ENCODE results near the gene ERP44. TPM values are rescaled to one million over a fixed set of nuclear protein-coding genes. Genes with fewer than 3 reads are reported as not detected.
A peak's percentile ranks its signal among the peaks of the same experiment; 100 is the strongest.

Gene ERP44
- total RNA-seq, 2 experiments from 2014 or later, result 9.1 to 9.5 TPM

DNA sequence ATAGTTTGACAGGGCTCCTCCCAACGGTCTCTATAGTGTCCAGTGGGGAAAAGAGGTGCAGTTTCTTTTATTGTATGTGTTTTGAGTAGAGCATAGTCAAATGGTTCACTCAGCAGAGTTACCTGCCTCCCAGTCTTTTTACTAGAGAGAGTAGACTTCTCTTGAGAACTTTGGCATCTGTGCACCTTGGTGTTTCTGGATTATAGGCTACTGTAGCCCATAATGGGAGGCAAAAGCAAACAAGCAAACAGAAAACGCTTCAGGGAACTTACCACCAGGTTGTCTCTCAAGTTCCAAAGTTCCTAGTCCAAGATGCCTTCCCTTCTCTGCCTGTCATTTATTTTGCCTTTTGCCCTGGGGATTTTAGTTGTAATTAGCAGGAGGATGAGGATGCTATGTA, 26.4 kb upstream of the ERP44 start:
- no peaks in the 10 kb centered on the region for H3K9me3 Mint-ChIP-seq
- intact Hi-C loops (cut with micrococcal nuclease), result no loop called here
- H3K4me3 Mint-ChIP-seq, result no peak overlapping the region
- no peak overlapping the region for H3K27ac Mint-ChIP-seq
- H3K4me1 Mint-ChIP-seq (ENCODE audit: low read depth), result peaks cover 11% of the 10 kb centered on the region
- CTCF ChIA-PET, result no interaction called here
- H3K27me3 Mint-ChIP-seq (ENCODE audit: low read depth), result no peaks in the 10 kb centered on the region
- DNase-seq, result no peak
- H3K36me3 Mint-ChIP-seq (ENCODE audit: low read depth), result peaks cover 17% of the 10 kb centered on the region

DNA sequence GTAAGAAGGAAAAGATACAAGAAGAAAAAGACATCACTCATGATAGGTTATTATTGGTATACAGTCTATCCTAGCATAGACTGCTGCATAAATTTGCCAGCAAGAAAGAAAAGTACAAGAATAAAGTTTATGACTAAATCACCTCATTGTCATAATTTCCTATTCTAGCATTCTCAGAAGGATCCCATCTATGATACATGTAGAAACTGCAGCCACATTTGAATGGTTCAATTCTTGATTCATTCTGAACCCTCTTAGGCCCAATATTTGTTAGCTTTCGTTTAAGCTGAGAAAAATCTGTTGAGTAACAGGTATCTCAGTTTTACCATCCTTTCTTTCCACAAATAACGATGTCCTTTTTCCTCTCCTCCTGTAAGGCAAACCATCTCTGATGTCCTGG, 21.5 kb upstream of the ERP44 start:
- Mint-ChIP-seq H3K4me1 (ENCODE audit: low read depth) (peaks cover 16% of the 10 kb centered on the region), H3K27me3 (ENCODE audit: low read depth) (no peaks in the 10 kb centered on the region), H3K9me3 (peaks cover 3% of the 10 kb centered on the region), H3K36me3 (ENCODE audit: low read depth) (peaks cover 11% of the 10 kb centered on the region), H3K27ac (no peak overlapping the region), H3K4me3 (no peak overlapping the region)
- no peak for DNase-seq
- CTCF ChIA-PET, result interaction anchor here (0.6 kb wide), 1 partner anchor 939 kb away, joined by 3 read pairs; no protein-coding TSS in a partner anchor
- intact Hi-C loops (cut with micrococcal nuclease), result loop anchor here (1.0 kb wide), 1 partner anchor 37 kb away; no protein-coding TSS in a partner anchor

DNA sequence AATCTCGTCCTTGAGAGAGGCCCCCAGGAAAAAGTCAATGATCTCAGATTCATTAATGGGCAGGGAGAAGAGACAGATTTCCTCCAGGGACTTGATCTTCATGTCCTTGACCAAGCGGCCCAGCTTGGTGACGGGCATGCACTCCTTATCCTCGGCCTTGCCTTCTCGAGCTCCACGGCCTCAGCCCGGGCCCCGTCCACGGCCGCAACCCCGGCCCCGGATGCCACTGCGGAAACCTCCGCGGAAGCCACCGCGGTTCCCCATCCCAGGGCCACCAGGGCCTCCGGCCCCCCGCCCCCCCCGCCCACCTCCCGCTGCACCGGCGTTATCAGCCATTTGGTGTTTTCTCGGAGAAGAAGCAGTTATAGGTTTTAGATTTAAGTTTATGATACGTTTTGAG, 18.5 kb upstream of the ERP44 start:
- intact Hi-C loops (cut with micrococcal nuclease), result no loop called here
- Mint-ChIP-seq H3K4me3 (no peak overlapping the region), H3K9me3 (peaks cover 4% of the 10 kb centered on the region), H3K27ac (no peak overlapping the region), H3K4me1 (ENCODE audit: low read depth) (peaks cover 20% of the 10 kb centered on the region), H3K27me3 (ENCODE audit: low read depth) (no peaks in the 10 kb centered on the region), H3K36me3 (ENCODE audit: low read depth) (peaks cover 12% of the 10 kb centered on the region)
- CTCF ChIA-PET, result no interaction called here
- DNase-seq, result no peak

DNA sequence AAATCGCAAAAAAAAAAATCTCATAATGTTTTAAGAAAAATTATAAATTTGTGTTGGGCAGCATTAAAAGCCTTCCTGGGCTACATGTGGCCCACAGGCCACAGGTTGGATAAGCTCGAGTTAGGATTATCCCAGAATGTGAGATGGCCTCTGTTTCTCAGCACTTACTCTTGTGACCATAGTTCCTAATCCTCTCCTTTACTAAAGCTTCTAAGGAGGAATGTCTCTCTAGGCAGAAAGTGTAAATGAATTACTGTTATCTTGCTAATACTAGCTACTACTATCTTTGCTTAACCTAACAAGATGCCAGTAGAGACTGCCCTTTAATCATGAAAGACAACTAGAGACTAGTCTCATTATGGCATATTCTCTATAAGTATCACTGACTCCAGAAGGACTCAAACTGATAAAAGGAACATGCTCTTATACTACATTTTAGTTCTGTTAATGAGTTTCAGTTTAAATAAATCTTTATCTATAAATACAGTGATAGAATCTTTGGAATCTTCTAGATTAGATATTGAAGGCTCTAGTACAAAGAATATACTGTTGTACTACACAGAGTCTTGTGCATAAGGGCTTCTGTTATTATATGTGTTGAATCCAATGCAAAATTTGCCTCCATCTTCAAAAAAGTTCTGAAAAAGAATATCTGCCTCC, 14.0 kb upstream of the ERP44 start:
- CTCF ChIA-PET, result interaction anchor here (0.7 to 1.4 kb wide), 2 partner anchors 83 to 85 kb away, joined by 3 to 4 read pairs; no protein-coding TSS in a partner anchor
- intact Hi-C loops (cut with micrococcal nuclease), result no loop called here

DNA sequence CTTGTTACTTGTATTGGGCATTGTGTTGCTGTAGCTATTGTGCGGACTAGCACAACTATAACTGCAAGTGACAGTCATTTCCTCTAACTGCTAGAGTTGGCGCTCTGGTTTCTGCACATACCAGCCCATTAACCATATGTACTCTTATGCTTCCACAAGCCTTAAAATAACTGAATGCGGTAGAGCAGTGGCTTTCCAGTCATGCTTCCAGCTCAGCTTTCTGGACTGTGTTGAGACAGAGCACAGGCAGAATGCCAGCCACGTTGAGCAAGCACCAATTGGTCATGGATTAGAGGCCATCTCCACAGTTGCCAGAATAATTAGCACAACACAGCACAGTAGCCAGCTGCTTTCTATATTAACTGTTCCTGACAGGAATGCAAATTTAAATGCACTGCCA, 12.4 kb upstream of the ERP44 start:
- intact Hi-C loops (cut with micrococcal nuclease), result no loop called here
- H3K4me3 Mint-ChIP-seq, result no peak overlapping the region
- CTCF ChIA-PET, result no interaction called here
- peaks cover 7% of the 10 kb centered on the region for H3K36me3 Mint-ChIP-seq (ENCODE audit: low read depth)
- H3K9me3 Mint-ChIP-seq, result peaks cover 4% of the 10 kb centered on the region
- H3K4me1 Mint-ChIP-seq (ENCODE audit: low read depth), result peaks cover 4% of the 10 kb centered on the region
- H3K27me3 Mint-ChIP-seq (ENCODE audit: low read depth), result no peaks in the 10 kb centered on the region
- no peak overlapping the region for H3K27ac Mint-ChIP-seq
- DNase-seq, result no peak

More for the DNA sequence above, 14.0 kb upstream of the ERP44 start:
- Mint-ChIP-seq H3K27ac (no peak overlapping the region), H3K36me3 (ENCODE audit: low read depth) (peaks cover 7% of the 10 kb centered on the region), H3K27me3 (ENCODE audit: low read depth) (no peaks in the 10 kb centered on the region), H3K4me3 (no peak overlapping the region), H3K4me1 (ENCODE audit: low read depth) (peaks cover 4% of the 10 kb centered on the region), H3K9me3 (peaks cover 4% of the 10 kb centered on the region)
- no peak for DNase-seq

DNA sequence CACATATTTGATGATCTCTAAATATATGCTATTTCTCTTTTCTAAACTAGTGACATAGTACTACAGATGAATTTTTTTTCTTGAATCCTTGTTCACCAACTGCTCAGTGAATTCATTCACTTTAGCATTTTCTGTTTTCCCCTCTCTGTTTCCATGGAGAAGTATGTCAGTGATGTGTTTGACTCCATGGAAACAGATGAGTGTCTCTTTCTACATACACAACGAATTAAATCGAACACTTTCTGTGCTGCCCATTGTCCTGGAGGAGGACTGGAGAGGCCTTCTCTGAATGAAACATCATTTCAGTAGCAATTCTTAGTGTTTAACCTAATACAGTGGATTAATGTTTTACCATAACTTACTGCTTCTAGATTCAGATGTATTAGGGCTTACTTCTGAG, 9.8 kb upstream of the ERP44 start:
- no peak for DNase-seq
- Mint-ChIP-seq H3K4me3 (no peak overlapping the region), H3K36me3 (ENCODE audit: low read depth) (peaks cover 6% of the 10 kb centered on the region), H3K9me3 (no peaks in the 10 kb centered on the region), H3K4me1 (ENCODE audit: low read depth) (peaks cover 10% of the 10 kb centered on the region), H3K27me3 (ENCODE audit: low read depth) (no peaks in the 10 kb centered on the region), H3K27ac (no peak overlapping the region)
- CTCF ChIA-PET, result no interaction called here
- intact Hi-C loops (cut with micrococcal nuclease), result no loop called here

DNA sequence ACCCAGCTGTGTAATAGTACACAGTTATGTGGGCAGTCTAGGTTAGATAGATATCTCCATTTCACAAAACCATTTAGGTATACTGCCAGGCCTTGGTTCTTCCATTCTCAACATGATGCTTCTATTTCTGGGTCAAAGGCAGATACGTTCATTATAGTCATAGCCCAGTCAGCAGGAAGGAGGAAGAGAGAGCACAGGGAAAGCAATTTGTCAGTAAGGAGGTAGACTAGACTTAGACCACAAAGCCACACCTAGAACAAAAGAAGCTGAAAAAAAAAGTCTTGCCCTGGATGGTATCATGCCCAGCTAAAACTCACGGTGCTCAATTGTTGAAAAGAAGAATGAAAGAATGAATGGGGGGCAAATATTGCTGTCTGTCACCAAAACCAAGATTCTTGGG, 7.8 kb upstream of the ERP44 start:
- Mint-ChIP-seq H3K27ac (no peak overlapping the region), H3K9me3 (no peaks in the 10 kb centered on the region), H3K4me3 (no peak overlapping the region), H3K36me3 (ENCODE audit: low read depth) (peaks cover 8% of the 10 kb centered on the region), H3K27me3 (ENCODE audit: low read depth) (no peaks in the 10 kb centered on the region), H3K4me1 (ENCODE audit: low read depth) (peaks cover 6% of the 10 kb centered on the region)
- CTCF ChIA-PET, result no interaction called here
- intact Hi-C loops (cut with micrococcal nuclease), result no loop called here
- DNase-seq, result no peak

GRCh38 chr9:100105861-100106260, 7.1 kb upstream of the ERP44 start:
- H3K27me3 Mint-ChIP-seq (ENCODE audit: low read depth), result no peaks in the 10 kb centered on the region
- DNase-seq, result peak; percentile 9
- peaks cover 11% of the 10 kb centered on the region for H3K36me3 Mint-ChIP-seq (ENCODE audit: low read depth)
- H3K4me1 Mint-ChIP-seq (ENCODE audit: low read depth), result peaks cover 6% of the 10 kb centered on the region
- CTCF ChIA-PET, result no interaction called here
- no peaks in the 10 kb centered on the region for H3K9me3 Mint-ChIP-seq
- H3K27ac Mint-ChIP-seq, result no peak overlapping the region
- intact Hi-C loops (cut with micrococcal nuclease), result no loop called here
- no peak overlapping the region for H3K4me3 Mint-ChIP-seq

- Mint-ChIP-seq H3K9me3 (no peaks in the 10 kb centered on the region), H3K27me3 (ENCODE audit: low read depth) (no peaks in the 10 kb centered on the region), H3K36me3 (ENCODE audit: low read depth) (peaks cover 11% of the 10 kb centered on the region), H3K4me1 (ENCODE audit: low read depth) (peaks cover 11% of the 10 kb centered on the region), H3K27ac (no peak overlapping the region), H3K4me3 (no peak overlapping the region)
- DNase-seq, result peak; percentile 9
- CTCF ChIA-PET, result interaction anchor here (1.1 kb wide), 1 partner anchor 279 kb away, joined by 3 read pairs; no protein-coding TSS in a partner anchor
- intact Hi-C loops (cut with micrococcal nuclease), result no loop called here
Measured at GRCh38 chr9:100104314-100104713, 5.5 kb upstream of the ERP44 start.

- Mint-ChIP-seq H3K36me3 (ENCODE audit: low read depth) (peaks cover 11% of the 10 kb centered on the region), H3K27ac (no peak overlapping the region), H3K4me3 (no peak overlapping the region), H3K4me1 (ENCODE audit: low read depth) (peaks cover 18% of the 10 kb centered on the region), H3K27me3 (ENCODE audit: low read depth) (no peaks in the 10 kb centered on the region), H3K9me3 (no peaks in the 10 kb centered on the region)
- CTCF ChIA-PET, result interaction anchor here (0.9 kb wide), 1 partner anchor 18 kb away, joined by 3 read pairs; no protein-coding TSS in a partner anchor
- intact Hi-C loops (cut with micrococcal nuclease), result no loop called here
- DNase-seq, result no peak
Measured at GRCh38 chr9:100101608-100102007, 2.8 kb upstream of the ERP44 start.

DNA sequence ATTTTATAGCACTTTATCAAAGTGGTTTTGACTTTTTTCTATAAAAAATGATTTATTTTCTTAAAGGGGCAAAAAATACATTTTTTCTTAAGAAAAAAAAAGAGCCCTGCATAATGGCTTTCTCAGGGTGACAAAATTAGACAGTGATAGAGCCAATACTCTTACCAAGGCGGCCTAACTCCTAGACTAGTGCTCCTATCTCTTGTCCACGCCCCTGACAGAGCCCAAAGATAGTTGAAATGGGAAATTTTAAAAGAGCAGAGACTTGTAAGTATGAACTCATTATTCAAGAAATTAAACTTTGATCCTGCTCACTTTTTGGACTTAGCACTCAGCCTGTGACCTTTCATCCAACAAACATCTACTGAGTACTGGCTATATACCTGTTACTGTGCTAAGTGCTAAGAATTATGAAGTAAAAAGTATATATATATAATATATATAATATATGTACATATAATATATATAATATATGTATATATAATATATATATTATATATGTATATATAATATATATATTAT, 1.4 kb upstream of the ERP44 start:
- Mint-ChIP-seq H3K36me3 (ENCODE audit: low read depth) (peaks cover 11% of the 10 kb centered on the region), H3K9me3 (no peaks in the 10 kb centered on the region), H3K27ac (peak overlapping the region; percentile 79), H3K27me3 (ENCODE audit: low read depth) (no peaks in the 10 kb centered on the region), H3K4me1 (ENCODE audit: low read depth) (peaks cover 30% of the 10 kb centered on the region), H3K4me3 (peak overlapping the region; percentile 97)
- CTCF ChIA-PET, result no interaction called here
- intact Hi-C loops (cut with micrococcal nuclease), result no loop called here
- DNase-seq, result no peak

- H3K27ac Mint-ChIP-seq, result peak overlapping the region; percentile 79
- H3K4me3 Mint-ChIP-seq, result peak overlapping the region; percentile 97
- H3K4me1 Mint-ChIP-seq (ENCODE audit: low read depth), result peaks cover 32% of the 10 kb centered on the region
- no peaks in the 10 kb centered on the region for H3K9me3 Mint-ChIP-seq
- intact Hi-C loops (cut with micrococcal nuclease), result loop anchor here (1.0 to 10.0 kb wide), 11 partner anchors 111 to 1433 kb away; partner anchors contain the start of genes MRPL50, RNF20, SEC61B and STX17
- CTCF ChIA-PET, result no interaction called here
- no peaks in the 10 kb centered on the region for H3K27me3 Mint-ChIP-seq (ENCODE audit: low read depth)
- DNase-seq, result peak; percentile 21
- peaks cover 9% of the 10 kb centered on the region for H3K36me3 Mint-ChIP-seq (ENCODE audit: low read depth)
Measured at GRCh38 chr9:100099722-100100042, 882 bp upstream of the ERP44 start.
